Placental epithelial cell (primary cell): ENCODE results near the gene OXNAD1. TPM values are rescaled to one million over a fixed set of nuclear protein-coding genes. Genes with fewer than 3 reads are reported as not detected.

Source experiments
- total RNA-seq: library from RNA; depleted of rRNA; stranded (reverse); fragments of >200 nt; gene quantifications from 2 replicates; pipeline ENCODE4 v1.2.3, GENCODE V29; 2012

OXNAD1 gene, protein sequence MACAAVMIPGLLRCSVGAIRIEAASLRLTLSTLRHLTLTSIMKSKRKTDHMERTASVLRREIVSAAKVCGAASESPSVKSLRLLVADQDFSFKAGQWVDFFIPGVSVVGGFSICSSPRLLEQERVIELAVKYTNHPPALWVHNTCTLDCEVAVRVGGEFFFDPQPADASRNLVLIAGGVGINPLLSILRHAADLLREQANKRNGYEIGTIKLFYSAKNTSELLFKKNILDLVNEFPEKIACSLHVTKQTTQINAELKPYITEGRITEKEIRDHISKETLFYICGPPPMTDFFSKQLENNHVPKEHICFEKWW
- total RNA-seq: 7.5 and 8.9 TPM in 2 replicates

DNA sequence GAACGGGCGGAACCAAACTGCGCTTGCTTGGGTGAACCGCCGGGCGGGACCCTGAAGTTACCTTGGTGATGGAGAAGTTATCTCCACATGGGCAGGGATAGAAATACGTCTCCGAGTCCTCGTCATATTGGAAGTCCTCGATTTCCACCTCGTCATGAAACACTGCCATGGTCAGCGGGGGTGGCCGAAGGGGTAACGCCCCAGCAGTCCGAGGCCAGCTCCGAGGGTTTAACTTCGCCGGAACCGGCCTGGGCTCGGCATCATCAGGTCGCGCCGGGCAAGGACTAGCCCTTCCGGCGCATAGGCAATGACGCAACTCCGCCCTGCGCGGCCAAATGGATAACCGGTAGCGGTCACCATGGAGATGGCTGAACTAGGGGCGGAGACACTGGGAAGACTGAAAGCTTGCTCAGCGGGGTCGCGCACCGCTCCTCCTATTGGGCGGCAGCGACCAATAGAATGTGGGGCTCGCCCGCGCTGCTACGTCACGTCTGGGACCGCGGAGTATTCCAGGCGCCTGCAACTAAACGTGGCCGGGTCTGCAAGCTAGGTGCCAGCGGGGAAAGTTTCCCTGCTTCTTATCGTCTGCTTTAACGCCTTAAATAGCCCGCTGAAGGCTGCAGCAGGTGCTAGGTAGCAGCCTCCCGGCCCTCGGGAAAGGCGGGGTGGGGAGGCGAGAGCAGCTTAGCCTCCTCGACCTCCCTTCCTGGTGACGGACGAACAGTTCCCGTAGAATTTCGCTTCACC, at the start of gene OXNAD1, which contains the start of gene DPH3:
Gene OXNAD1 (plus strand): TSS at position 505 of the 747 bp plus-strand sequence. CDS start 5,741 bp downstream, outside the sequence.
Gene DPH3 (minus strand): TSS at position 236 of the 747 bp plus-strand sequence. CDS start 67 bp downstream, at position 169.

Other genes starting within 250 kb of the OXNAD1 start
- 0.11 TPM in 1 of 2 replicates, not detected in the other for gene GALNT15, start 90.5 kb upstream of the OXNAD1 start, total RNA-seq
- 13.7 and 21.4 TPM in 2 replicates for gene DPH3, start 269 bp upstream of the OXNAD1 start, total RNA-seq
- 23.9 and 28.7 TPM in 2 replicates for gene RFTN1, start 248.5 kb downstream of the OXNAD1 start, total RNA-seq